Fibroblast of lung (primary cell): Measurements from ENCODE around the gene RPL29. TPM values are rescaled to one million over a fixed set of nuclear protein-coding genes. Genes with fewer than 3 reads are reported as not detected.

Experiments
- DNase-seq, 2 donors: peaks; one replicate each; pipeline versions ENCODE4 v3.0.0 to v3.0.0-alpha.2; 2010; ENCODE audit warnings: low read depth in 2 of 2
- H2AFZ ChIP-seq: 2 replicates; pipeline ENCODE4 v1.5.1; 2012; ENCODE audit warnings: low read length, control low read depth, inconsistent platforms
- H3K27ac ChIP-seq: 2 replicates; pipeline ENCODE4 v1.5.1; 2011; ENCODE audit warnings: low read length, control low read depth; ENCODE audit not compliant: insufficient read depth
- H3K27me3 ChIP-seq: 2 replicates; pipeline ENCODE4 v1.5.1; 2011; ENCODE audit warnings: mild to moderate bottlenecking, low read length; ENCODE audit not compliant: control insufficient read depth, insufficient read depth
- H3K36me3 ChIP-seq: 2 replicates; pipeline ENCODE4 v1.5.1; 2011; ENCODE audit warnings: low read length; ENCODE audit not compliant: control insufficient read depth, insufficient read depth
- H3K4me1 ChIP-seq: 2 replicates; pipeline ENCODE4 v1.5.1; 2011; ENCODE audit warnings: low read length; ENCODE audit not compliant: control insufficient read depth, insufficient read depth; ENCODE audit errors: extremely low read depth
- H3K4me2 ChIP-seq: 2 replicates; pipeline ENCODE4 v1.5.1; 2011; ENCODE audit warnings: low read length, control low read depth; ENCODE audit not compliant: insufficient read depth; ENCODE audit errors: extremely low read depth
- H3K4me3 ChIP-seq, 4 experiments: fragments of 200-600 bp in 1 of 4; sonication (generic) in 1 of 4; replicated peaks in 1 of 4; 2 replicates each; pipeline ENCODE4 v1.5.1; 2011 to 2016; ENCODE audit warnings: low read length in 4 of 4, low read depth in 3 of 4, mild to moderate bottlenecking in 3 of 4, control low read depth in 2 of 4, inconsistent platforms in 1 of 4, mixed read lengths in 1 of 4; ENCODE audit not compliant: insufficient read depth in 1 of 4; ENCODE audit errors: control extremely low read depth in 1 of 4
- H3K79me2 ChIP-seq: 2 replicates; pipeline ENCODE4 v1.5.1; 2012; ENCODE audit warnings: mild to moderate bottlenecking, low read length, inconsistent platforms; ENCODE audit not compliant: control insufficient read depth, insufficient read depth
- H3K9ac ChIP-seq: 2 replicates; pipeline ENCODE4 v1.5.1; 2011; ENCODE audit warnings: mild to moderate bottlenecking, low read length, control low read depth; ENCODE audit not compliant: insufficient read depth
- H3K9me3 ChIP-seq: 2 replicates; pipeline ENCODE4 v1.5.1; 2012; ENCODE audit warnings: low read depth, low read length; ENCODE audit not compliant: control insufficient read depth, insufficient read depth
- H4K20me1 ChIP-seq: 2 replicates; pipeline ENCODE4 v1.5.1; 2011; ENCODE audit warnings: low read length; ENCODE audit not compliant: control insufficient read depth, insufficient read depth; ENCODE audit errors: extremely low read depth
- CTCF ChIP-seq, 2 donors: IDR thresholded peaks in 1 of 2; conservative IDR thresholded peaks in 1 of 2; 1 replicate in 1 of 2; 2 replicates in 1 of 2; pipeline ENCODE4 v1.5.1; 2011 to 2012; ENCODE audit warnings: low read length in 2 of 2, control low read depth in 1 of 2, inconsistent platforms in 1 of 2, low read depth in 1 of 2, mild to moderate bottlenecking in 1 of 2
- EZH2 ChIP-seq: IDR thresholded peaks from 2 replicates; pipeline ENCODE4 v1.5.1; 2012; ENCODE audit warnings: low read length, control low read depth, mild to moderate bottlenecking; ENCODE audit errors: missing control alignments
- polyA plus RNA-seq, 2 donors: library from polyadenylated mRNA; depleted of rRNA in 1 of 2; stranded (reverse) in 1 of 2; unstranded in 1 of 2; fragments of >200 nt; gene quantifications; 2 replicates each; pipeline ENCODE4 v1.2.1, GENCODE V29; 2011 to 2012; ENCODE audit warnings: missing spikeins in 1 of 2
- total RNA-seq: library from RNA; depleted of rRNA; stranded (reverse); fragments of >200 nt; gene quantifications from 2 replicates; pipeline ENCODE4 v1.2.1, GENCODE V29; 2014

Gene RPL29
- total and polyA plus RNA-seq, 2 donors (not counting 1 experiment from before 2014, with no cell fraction given): 1,076 to 1,512 TPM

GRCh38 chr3:51970606-51971300 lies 24.9 kb downstream of the RPL29 start:
- H3K36me3 ChIP-seq: peaks cover 2% of the 10 kb centered on the region
- DNase-seq: no peak
- H3K27me3 ChIP-seq: no peaks in the 10 kb centered on the region
- TF ChIP-seq EZH2: no peak
- TF ChIP-seq CTCF (conservative IDR thresholded peaks at IDR 0.05 in 1 of 2, IDR thresholded peaks at IDR 0.05 in 1 of 2; ENCODE audit: low read depth in 1 of 2, low read length in 2 of 2): no peak
- H3K4me3 ChIP-seq: no peak overlapping the region
- peaks cover 9% of the 10 kb centered on the region for H3K79me2 ChIP-seq
- H4K20me1 ChIP-seq: no peaks in the 10 kb centered on the region
- no peak overlapping the region for H3K4me2 ChIP-seq
- H3K4me1 ChIP-seq: peaks cover 18% of the 10 kb centered on the region
- no peaks in the 10 kb centered on the region for H3K9me3 ChIP-seq
- no peak overlapping the region for H2AFZ ChIP-seq
- no peak overlapping the region for H3K9ac ChIP-seq
- H3K27ac ChIP-seq: no peak overlapping the region

GRCh38 chr3:51969841-51970240 lies 25.9 kb downstream of the RPL29 start:
- Histone ChIP-seq H3K4me3 (no peak overlapping the region), H2AFZ (no peak overlapping the region), H3K27ac (no peak overlapping the region), H3K27me3 (no peaks in the 10 kb centered on the region), H3K4me1 (peaks cover 14% of the 10 kb centered on the region), H3K79me2 (peaks cover 13% of the 10 kb centered on the region), H4K20me1 (no peaks in the 10 kb centered on the region), H3K9ac (no peak overlapping the region), H3K4me2 (no peak overlapping the region), H3K9me3 (no peaks in the 10 kb centered on the region), H3K36me3 (peaks cover 2% of the 10 kb centered on the region)
- no peak for DNase-seq
- no peak for TF ChIP-seq EZH2
- no peak for TF ChIP-seq CTCF (conservative IDR thresholded peaks at IDR 0.05 in 1 of 2, IDR thresholded peaks at IDR 0.05 in 1 of 2; ENCODE audit: low read depth in 1 of 2, low read length in 2 of 2)

GRCh38 chr3:51968883-51969678 lies 26.6 kb downstream of the RPL29 start:
- no peak overlapping the region for H3K9ac ChIP-seq
- no peaks in the 10 kb centered on the region for H3K27me3 ChIP-seq
- H3K4me2 ChIP-seq: no peak overlapping the region
- H2AFZ ChIP-seq: no peak overlapping the region
- no peak overlapping the region for H3K27ac ChIP-seq
- H3K36me3 ChIP-seq: peaks cover 2% of the 10 kb centered on the region
- peaks cover 16% of the 10 kb centered on the region for H3K79me2 ChIP-seq
- H3K4me3 ChIP-seq: peak overlapping the region in 1 of 4 experiments; percentile 72
- no peak for TF ChIP-seq EZH2
- no peak for TF ChIP-seq CTCF (conservative IDR thresholded peaks at IDR 0.05 in 1 of 2, IDR thresholded peaks at IDR 0.05 in 1 of 2; ENCODE audit: low read depth in 1 of 2, low read length in 2 of 2)
- no peaks in the 10 kb centered on the region for H3K9me3 ChIP-seq
- no peaks in the 10 kb centered on the region for H4K20me1 ChIP-seq
- DNase-seq: no peak
- peaks cover 8% of the 10 kb centered on the region for H3K4me1 ChIP-seq
